ENCODE data around the gene SNN. TPM values are rescaled to one million over a fixed set of nuclear protein-coding genes. Genes with fewer than 3 reads are reported as not detected.
A peak's percentile ranks its signal among the peaks of the same experiment; 100 is the strongest.

SNN gene
- total RNA-seq, 1 experiment from 2014 or later: 12.6 TPM

DNA sequence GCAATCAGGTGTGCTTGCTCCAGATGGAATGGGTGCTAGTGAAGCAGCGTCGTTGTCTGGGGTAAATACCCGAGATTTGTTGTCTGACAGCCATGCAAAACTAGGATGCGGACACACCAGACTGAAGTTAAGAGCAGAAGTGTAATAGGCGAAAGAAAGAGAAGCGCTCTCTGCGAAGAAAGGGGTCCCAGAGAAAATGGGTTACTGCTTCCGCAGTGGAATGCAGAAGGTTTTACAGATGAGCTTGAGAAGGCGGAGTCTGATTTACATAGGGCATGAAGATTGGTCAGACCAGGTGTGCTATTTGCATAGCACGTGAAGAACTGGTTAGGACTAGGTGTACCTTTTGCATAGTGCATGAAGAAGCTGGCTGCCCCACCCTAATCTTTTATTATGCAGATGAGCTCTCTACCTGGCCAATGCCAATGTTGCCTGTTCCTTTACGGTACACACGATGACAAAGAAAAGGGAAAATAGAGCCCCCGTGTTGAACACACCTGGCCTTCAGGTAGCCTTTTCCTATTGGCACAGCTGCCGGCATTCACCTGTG lies 32.0 kb upstream of the SNN start:
- Histone ChIP-seq H3K4me1 (replicated peaks; ENCODE audit: insufficient read depth) (peaks cover 43% of the 10 kb centered on the region), H3K27me3 (ENCODE audit: insufficient read depth, low read depth) (no peaks in the 10 kb centered on the region), H3K4me2 (peak overlapping the region; percentile 55; the same call in 1 of the 2 replicates), H3K9me2 (ENCODE audit: insufficient read depth) (no peaks in the 10 kb centered on the region), H3K9me3 (ENCODE audit: insufficient read depth, low read depth) (no peaks in the 10 kb centered on the region), H3K79me2 (ENCODE audit: low read depth) (no peaks in the 10 kb centered on the region), H3F3A (ENCODE audit: insufficient read depth, low read depth) (peaks cover 40% of the 10 kb centered on the region), H2AFZ (no peak overlapping the region), H3K27ac (peak overlapping the region; percentile 78), H4K20me1 (ENCODE audit: insufficient read depth) (no peaks in the 10 kb centered on the region), H3K4me3 (no peak overlapping the region), H3K36me3 (ENCODE audit: low read depth) (no peaks in the 10 kb centered on the region)
- no TSS peak for BruUV-seq (replicated peaks)
- DNase-seq: peak; percentile 78 to 86
- ChIA-PET CTCF (interaction anchor here (0.8 to 1.2 kb wide), 3 partner anchors 39 to 104 kb away, joined by 3 to 4 read pairs (median 3); no protein-coding TSS in a partner anchor), POLR2A (ENCODE audit: unreplicated experiment) (interaction anchor here (0.6 to 1.5 kb wide), 9 partner anchors 8 to 617 kb away, joined by 3 to 12 read pairs (median 4); partner anchors contain the start of genes LITAF and SOCS1)
- intact Hi-C loops (cut with micrococcal nuclease; ENCODE audit: unreplicated experiment): no loop called here
- TF ChIP-seq EZH2 (IDR thresholded peaks at IDR 0.05; ENCODE audit: low read depth): no peak
- no peak for TF ChIP-seq CTCF (conservative IDR thresholded peaks at IDR 0.05)

DNA sequence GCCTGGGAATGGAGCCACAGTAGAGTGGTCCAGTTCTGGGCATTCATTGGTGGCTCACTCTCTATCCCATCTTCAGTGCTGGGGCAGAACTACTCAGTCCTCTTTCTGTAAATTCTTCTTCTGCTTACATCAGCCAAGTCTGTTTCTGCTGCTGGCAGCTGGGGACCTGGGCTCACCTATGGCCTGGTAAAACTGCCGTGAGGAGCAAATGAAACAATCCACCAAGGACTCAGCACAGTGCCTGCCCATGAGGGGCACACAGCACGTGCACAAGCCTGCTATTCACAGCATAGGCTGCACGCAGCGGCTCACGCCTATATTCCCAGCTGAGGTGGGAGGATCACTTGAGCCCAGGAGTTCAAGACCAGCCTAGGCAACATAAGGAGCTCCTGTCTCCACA lies 30.9 kb upstream of the SNN start:
- ChIA-PET POLR2A (ENCODE audit: unreplicated experiment) (interaction anchor here (1.5 kb wide), 1 partner anchor 9 kb away, joined by 12 read pairs; no protein-coding TSS in a partner anchor), CTCF (interaction anchor here (1.0 kb wide), 1 partner anchor 50 kb away, joined by 4 read pairs; no protein-coding TSS in a partner anchor)
- Histone ChIP-seq H3K79me2 (ENCODE audit: low read depth) (no peaks in the 10 kb centered on the region), H3K9me2 (ENCODE audit: insufficient read depth) (no peaks in the 10 kb centered on the region), H3K4me1 (replicated peaks; ENCODE audit: insufficient read depth) (peaks cover 49% of the 10 kb centered on the region), H3K9me3 (ENCODE audit: insufficient read depth, low read depth) (no peaks in the 10 kb centered on the region), H3K4me3 (no peak overlapping the region), H4K20me1 (ENCODE audit: insufficient read depth) (no peaks in the 10 kb centered on the region), H3K36me3 (ENCODE audit: low read depth) (no peaks in the 10 kb centered on the region), H2AFZ (no peak overlapping the region), H3K4me2 (peak overlapping the region; percentile 55), H3K27me3 (ENCODE audit: insufficient read depth, low read depth) (no peaks in the 10 kb centered on the region), H3F3A (ENCODE audit: insufficient read depth, low read depth) (peaks cover 48% of the 10 kb centered on the region), H3K27ac (peak overlapping the region; percentile 78)
- BruUV-seq (replicated peaks): no TSS peak
- DNase-seq: no peak
- intact Hi-C loops (cut with micrococcal nuclease; ENCODE audit: unreplicated experiment): no loop called here
- TF ChIP-seq EZH2 (IDR thresholded peaks at IDR 0.05; ENCODE audit: low read depth): no peak
- TF ChIP-seq CTCF (conservative IDR thresholded peaks at IDR 0.05): no peak

DNA sequence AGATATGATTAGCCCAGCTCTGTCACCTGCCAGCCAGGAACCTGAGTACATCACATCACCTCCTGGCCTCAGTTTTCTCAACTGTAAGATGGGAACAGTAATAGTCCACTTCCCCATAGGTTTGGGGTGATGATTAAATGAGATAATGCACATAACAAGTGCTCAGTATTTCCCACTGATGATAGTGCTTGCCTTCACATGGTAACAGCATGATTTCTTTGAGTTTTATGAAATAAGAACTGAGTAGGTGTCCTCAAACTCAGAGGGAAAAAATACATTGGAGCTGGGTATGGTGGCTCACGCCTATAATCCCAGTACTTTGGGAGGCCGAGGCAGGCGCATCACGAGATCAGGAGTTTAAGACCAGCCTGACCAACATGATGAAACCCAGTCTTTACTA lies 30.1 kb upstream of the SNN start:
- Histone ChIP-seq H3K4me2 (no peak overlapping the region), H2AFZ (no peak overlapping the region), H3K9me2 (ENCODE audit: insufficient read depth) (no peaks in the 10 kb centered on the region), H3F3A (ENCODE audit: insufficient read depth, low read depth) (peaks cover 48% of the 10 kb centered on the region), H3K4me1 (replicated peaks; ENCODE audit: insufficient read depth) (peaks cover 49% of the 10 kb centered on the region), H3K9me3 (ENCODE audit: insufficient read depth, low read depth) (no peaks in the 10 kb centered on the region), H4K20me1 (ENCODE audit: insufficient read depth) (no peaks in the 10 kb centered on the region), H3K27ac (no peak overlapping the region), H3K36me3 (ENCODE audit: low read depth) (no peaks in the 10 kb centered on the region), H3K79me2 (ENCODE audit: low read depth) (no peaks in the 10 kb centered on the region), H3K27me3 (ENCODE audit: insufficient read depth, low read depth) (no peaks in the 10 kb centered on the region), H3K4me3 (no peak overlapping the region)
- POLR2A ChIA-PET (ENCODE audit: unreplicated experiment): no interaction called here
- no TSS peak for BruUV-seq (replicated peaks)
- DNase-seq: no peak
- TF ChIP-seq CTCF (conservative IDR thresholded peaks at IDR 0.05): no peak
- no peak for TF ChIP-seq EZH2 (IDR thresholded peaks at IDR 0.05; ENCODE audit: low read depth)
- CTCF ChIA-PET: no interaction called here
- intact Hi-C loops (cut with micrococcal nuclease; ENCODE audit: unreplicated experiment): no loop called here
